GM15510 (cell line): ENCODE data around the gene MIAT.
A peak's percentile ranks its signal among the peaks of the same experiment; 100 is the strongest.

Experiments
- POLR2A ChIP-seq: IDR thresholded peaks from 3 replicates; pipeline ENCODE4 v1.6.1; 2011; ENCODE audit warnings: borderline replicate concordance; ENCODE audit not compliant: insufficient read length; ENCODE audit errors: extremely low read depth

MIAT gene

DNA sequence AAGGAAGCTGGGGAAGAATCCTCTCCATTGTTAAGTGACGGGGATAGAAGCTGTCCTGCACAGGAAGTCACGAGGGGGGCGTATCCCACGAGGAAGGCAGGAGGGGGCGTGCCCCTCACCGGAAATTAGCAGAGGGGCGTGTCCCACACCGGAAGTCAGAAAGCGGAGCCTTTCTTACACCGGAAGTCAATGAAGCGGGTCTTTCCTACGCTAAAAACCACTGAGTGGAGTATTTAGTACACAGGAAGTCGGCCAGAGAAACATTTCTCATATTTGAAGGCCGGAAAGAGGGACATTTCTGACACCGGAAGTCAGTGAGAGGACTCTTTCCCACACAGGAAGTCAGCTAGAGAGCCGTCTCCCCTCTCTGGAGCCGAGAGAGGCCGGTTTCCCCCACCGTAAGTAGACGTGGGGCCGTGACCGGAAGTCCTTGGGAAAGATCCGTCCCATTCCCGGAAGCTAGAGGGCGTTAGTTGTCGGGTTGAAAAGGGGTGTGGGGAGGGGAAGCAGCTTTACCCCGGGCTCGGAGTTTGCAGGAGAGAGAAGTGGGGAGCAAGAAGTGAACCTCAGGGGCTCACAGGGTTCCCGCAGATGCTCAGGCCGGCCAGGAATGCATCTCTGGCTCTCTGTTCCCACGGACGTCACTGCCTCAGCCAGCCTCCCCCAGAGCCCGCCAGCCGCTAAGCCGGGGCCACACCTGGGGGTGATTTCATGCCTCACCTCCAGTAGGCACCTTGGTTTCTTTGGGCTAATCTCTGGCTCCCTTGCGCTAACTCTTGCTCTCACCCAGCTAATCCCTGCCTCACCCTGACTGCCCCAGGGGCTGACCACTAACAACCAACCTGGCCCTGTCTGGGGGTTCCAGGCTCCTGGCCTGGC lies 15.4 kb downstream of the MIAT start:
- TF ChIP-seq POLR2A, result peak; percentile 80

DNA sequence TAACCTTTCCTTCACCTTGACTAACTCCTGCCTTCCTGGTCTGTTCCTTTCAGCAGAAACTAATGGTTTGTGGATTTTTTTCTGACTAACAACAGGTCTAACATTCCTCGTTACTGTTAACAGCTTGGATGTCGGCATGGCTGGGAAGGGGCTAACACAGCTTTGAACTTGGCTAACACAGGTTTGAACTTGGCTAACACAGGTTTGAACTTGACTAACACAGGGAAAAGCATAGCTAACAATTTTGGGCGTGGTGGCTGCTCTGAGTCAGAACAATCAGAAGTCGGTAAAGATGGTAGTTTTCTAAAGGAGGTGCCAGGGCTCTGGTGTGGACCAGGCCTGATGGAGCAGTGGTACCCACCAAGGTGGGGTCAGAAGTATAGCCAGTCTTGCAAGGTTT lies 16.1 kb downstream of the MIAT start:
- TF ChIP-seq POLR2A, result no peak

DNA sequence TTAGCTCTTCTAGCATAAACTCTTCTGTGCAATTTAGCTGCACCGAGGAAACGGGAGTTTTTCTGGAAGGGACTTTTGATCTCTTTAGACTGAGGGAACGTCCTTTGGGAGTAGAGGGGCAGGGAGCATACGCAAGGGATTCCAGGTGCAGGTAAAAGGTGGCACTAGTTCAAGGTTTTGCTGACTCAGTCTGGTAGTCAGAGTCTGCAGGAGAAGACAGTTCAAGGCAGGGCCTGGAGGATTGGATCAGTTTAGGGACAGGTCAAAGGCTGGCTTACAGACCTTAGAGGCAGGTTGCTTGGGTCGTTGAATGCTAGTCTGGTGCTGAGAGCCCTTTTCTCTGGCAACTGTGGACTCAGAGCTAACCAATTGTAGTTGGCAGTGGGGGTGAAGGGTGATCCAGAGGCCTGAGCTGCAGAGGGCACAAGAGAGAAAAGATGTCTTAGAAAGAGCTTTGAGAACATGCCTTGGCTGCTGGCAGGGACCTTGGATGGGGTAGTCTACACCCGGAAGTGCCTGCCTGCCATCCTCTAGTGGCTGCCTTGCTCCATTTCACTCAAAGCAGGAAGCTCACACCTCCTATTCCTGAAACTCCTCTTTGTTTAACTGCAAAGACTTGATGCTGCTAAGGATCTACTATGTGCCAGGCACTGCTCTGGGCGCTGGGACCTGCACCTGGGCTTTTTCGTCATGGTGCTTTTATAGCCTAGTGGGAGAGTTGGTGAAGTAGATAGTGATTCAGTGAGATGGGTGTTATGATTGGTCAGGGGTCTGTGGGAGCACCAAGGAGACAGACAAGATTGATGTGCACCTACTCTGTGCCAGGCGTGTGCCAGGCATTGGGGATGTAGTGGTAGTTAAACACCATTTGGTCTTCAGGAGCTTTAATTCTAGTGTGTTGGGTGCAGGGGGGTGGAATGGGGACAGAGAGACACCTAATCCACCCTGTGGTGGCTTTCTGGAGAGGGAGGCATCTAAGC lies 17.1 kb downstream of the MIAT start:
- peak; percentile 44 for TF ChIP-seq POLR2A

- TF ChIP-seq POLR2A, result no peak
Measured at GRCh38 chr22:26675687-26676268, 18.4 kb downstream of the MIAT start.

GRCh38 chr22:26677217-26677616 lies 19.8 kb downstream of the MIAT start:
- no peak for TF ChIP-seq POLR2A

GRCh38 chr22:26679003-26679629 lies 21.7 kb downstream of the MIAT start:
- no peak for TF ChIP-seq POLR2A

DNA sequence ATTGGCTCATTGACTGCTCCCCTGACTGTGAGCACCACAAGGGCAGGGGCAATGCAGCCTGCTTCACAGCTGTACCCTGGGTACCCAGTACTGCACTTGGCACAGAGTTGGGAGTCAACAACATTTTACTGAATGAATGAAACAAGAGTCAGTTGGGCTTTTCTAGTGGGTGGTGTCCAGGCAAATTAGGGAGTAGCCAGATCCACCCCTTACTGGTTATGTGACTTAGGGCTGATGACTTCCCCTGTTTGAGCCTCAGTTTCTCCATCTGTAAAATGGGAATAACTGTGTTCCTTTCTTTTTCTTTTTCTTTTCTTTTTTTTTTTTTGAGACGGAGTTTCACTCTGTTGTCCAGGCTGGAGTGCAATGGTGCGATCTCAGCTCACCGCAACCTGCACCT lies 23.1 kb downstream of the MIAT start:
- no peak for TF ChIP-seq POLR2A

DNA sequence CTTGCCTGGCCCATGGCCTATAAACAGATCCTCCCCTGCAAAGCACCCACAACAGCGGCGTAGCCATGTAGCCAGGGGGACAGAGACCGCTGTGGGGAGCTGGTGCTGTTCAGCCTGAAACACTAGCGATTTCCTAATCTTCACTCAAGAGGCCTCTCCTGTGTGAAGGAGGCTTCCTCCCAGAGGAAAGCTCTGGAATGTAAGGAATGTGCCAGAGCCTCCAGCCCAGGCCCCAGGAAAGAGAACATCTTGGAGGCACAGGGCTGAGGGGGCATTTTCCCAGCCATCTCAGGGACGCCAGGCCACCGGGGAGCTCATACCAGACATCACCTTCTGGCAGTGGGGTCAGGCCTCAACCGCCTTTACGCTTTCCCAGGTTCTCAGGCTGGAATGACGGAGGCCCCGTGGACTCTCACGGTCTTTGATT lies 24.0 kb downstream of the MIAT start:
- TF ChIP-seq POLR2A, result no peak

GRCh38 chr22:26684168-26684567 lies 26.8 kb downstream of the MIAT start:
- no peak for TF ChIP-seq POLR2A

- TF ChIP-seq POLR2A, result no peak
Measured at GRCh38 chr22:26685601-26686000, 28.2 kb downstream of the MIAT start.

GRCh38 chr22:26687439-26687838 lies 30.1 kb downstream of the MIAT start:
- TF ChIP-seq POLR2A, result no peak

- TF ChIP-seq POLR2A, result no peak
Measured at GRCh38 chr22:26689513-26690301, 32.3 kb downstream of the MIAT start.

DNA sequence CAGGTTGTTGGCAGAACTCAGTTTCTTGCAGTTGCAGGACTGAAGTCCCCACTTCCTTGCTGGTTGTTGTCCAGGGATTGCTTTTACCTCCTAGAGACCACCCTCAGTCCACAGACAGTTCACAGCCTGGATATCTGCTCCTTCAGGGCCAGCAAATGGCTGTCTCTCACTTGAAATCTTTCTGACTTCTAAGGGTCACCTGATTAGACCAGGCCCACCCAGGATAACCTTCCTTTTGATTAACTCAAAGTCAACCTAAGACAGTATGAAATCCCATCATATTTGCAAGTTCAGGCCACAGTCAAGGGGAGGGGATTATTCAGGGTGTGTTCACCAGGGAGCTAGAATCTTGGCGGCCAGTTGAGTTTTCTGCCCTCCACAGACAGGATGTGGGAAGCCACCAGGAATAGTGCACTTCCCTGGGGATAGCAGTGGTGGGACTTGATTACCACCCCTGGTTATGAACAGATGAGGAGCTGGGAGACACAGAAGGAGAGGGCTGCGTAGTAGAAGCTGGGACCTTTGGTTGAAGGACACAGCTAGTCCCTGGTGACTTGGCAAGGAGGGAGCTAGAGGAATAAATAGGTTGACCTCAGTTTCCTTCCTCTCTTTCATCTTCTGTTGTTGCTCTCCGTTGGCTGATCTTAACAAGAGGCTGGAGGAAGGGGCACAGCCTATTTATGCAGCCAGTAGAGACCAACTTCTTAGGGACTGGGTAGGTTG lies 33.4 kb downstream of the MIAT start:
- TF ChIP-seq POLR2A, result no peak
